Osteocyte (in vitro differentiated cells): ENCODE results near the gene HSD3B7. TPM values are rescaled to one million over a fixed set of nuclear protein-coding genes. Genes with fewer than 3 reads are reported as not detected.
A peak's percentile ranks its signal among the peaks of the same experiment; 100 is the strongest.
"Not testable (repeated sequence)": the region's sequence is repeated elsewhere in the genome, so short reads cannot be mapped to it uniquely, and the experiment has no call there.

ENCODE experiments used
- DNase-seq: peaks from one replicate; pipeline ENCODE4 v3.0.0; 2021; ENCODE audit warnings: mixed read lengths; ENCODE audit not compliant: unreplicated experiment; ENCODE audit errors: extremely low spot score
- H3K27ac Mint-ChIP-seq: one replicate; pipeline ENCODE4 v1.8.0; 2021; ENCODE audit warnings: mild to moderate bottlenecking, mixed read lengths; ENCODE audit not compliant: unreplicated experiment
- H3K27me3 Mint-ChIP-seq: one replicate; pipeline ENCODE4 v1.8.0; 2021; ENCODE audit warnings: mixed read lengths; ENCODE audit not compliant: unreplicated experiment
- H3K36me3 Mint-ChIP-seq: one replicate; pipeline ENCODE4 v1.8.0; 2021; ENCODE audit warnings: mixed read lengths; ENCODE audit not compliant: unreplicated experiment
- H3K4me1 Mint-ChIP-seq: one replicate; pipeline ENCODE4 v1.8.0; 2021; ENCODE audit warnings: mixed read lengths; ENCODE audit not compliant: unreplicated experiment
- H3K4me3 Mint-ChIP-seq: one replicate; pipeline ENCODE4 v1.8.0; 2021; ENCODE audit warnings: mild to moderate bottlenecking, moderate library complexity, mixed read lengths; ENCODE audit not compliant: unreplicated experiment
- H3K9me3 Mint-ChIP-seq: one replicate; pipeline ENCODE4 v1.8.0; 2021; ENCODE audit warnings: mixed read lengths; ENCODE audit not compliant: unreplicated experiment
- long read RNA-seq: library from polyadenylated mRNA; unstranded; transcript quantifications from one replicate; pipeline ENCODE4 v2.0.0, GENCODE V29; 2021
- total RNA-seq: library from RNA; stranded (reverse); gene quantifications from 2 replicates; pipeline ENCODE4 v1.2.1, GENCODE V29; 2021
- TF ChIP-seq, protein P1 (sequence below): fragments of 200-600 bp; sonication (generic); IDR thresholded peaks from 2 replicates; pipeline ENCODE4 v1.5.0; 2021; ENCODE audit warnings: antibody characterized with exemption, mild to moderate bottlenecking, moderate library complexity

HSD3B7 gene
- total RNA-seq = 7.5 and 7.6 TPM in 2 replicates
- long read RNA-seq, transcript HSD3B7-202 (7 exons, 2,172 nt) = major isoform, 8 of 13 reads
- long read RNA-seq, partial matches to known transcripts = 0 of 13 reads
- long read RNA-seq, other reads (novel, unspliced or antisense) = 5 of 13 reads

DNA sequence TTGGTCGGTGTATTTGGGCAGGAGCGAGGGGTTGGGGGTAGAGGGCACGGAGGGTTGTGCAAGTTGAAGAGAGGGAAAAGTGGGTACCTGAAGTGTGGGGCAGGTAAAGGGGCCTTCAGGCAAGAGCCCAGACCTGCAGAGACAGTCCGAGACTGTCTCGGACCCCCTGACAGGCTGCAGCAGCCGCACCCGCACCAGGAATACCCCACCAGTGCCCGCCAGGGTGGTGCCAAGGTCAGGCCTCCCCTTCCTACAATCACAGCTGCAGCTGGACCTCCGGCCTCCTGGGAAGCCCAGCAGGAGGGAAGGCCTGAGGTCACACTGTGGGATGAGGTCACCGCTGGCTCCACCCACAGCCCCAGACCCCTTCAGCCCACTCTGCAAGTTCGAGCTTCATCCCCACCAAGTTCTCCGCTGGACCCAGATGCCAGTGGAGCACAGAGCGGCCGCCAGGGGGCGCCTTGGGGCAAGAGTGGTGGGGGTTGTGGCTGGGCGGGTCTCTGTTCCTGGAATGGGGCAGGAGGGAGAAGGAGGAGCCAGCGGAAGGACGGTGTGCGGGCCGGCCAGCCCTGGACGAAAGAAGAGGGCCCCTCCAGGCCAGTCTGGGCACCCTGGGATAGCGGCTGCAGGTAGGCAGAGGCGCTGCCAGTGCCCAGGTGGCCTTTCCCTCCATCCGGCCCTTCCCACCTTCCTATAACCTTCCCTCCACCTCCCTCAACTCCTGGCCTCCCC is at the start of gene HSD3B7:
HSD3B7 (plus strand) TSS at position 539 of the 732 bp plus-strand sequence. CDS start 452 bp downstream, outside the sequence.
- peak; percentile 97 for DNase-seq
- H3K4me3 Mint-ChIP-seq = peak within 1 kb of the TSS; percentile 63

DNA sequence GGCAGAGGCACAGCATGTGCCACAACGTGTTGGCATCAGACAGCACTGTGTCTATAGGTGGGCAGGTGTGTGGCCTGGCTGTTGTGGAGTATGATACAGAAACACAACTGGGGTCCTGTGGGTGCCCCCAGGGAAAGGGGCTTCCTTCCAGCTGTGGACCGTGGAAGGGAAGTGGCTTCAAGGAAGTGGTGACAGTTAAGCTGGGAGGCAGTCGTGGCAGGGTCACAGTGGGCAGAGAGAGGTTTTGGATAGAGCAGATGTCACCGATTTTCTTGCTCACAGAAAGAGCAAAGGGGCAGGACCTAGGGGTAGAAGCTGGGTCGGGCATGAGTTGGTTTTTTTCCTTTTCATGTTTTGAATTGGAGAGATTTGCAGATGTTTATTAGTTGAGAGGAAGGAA is 47.3 kb upstream of the HSD3B7 start:
- H3K36me3 Mint-ChIP-seq = peaks cover 6% of the 10 kb centered on the region
- H3K4me1 Mint-ChIP-seq = peaks cover 4% of the 10 kb centered on the region
- no peaks in the 10 kb centered on the region for H3K27me3 Mint-ChIP-seq
- TF ChIP-seq, protein P1, sequence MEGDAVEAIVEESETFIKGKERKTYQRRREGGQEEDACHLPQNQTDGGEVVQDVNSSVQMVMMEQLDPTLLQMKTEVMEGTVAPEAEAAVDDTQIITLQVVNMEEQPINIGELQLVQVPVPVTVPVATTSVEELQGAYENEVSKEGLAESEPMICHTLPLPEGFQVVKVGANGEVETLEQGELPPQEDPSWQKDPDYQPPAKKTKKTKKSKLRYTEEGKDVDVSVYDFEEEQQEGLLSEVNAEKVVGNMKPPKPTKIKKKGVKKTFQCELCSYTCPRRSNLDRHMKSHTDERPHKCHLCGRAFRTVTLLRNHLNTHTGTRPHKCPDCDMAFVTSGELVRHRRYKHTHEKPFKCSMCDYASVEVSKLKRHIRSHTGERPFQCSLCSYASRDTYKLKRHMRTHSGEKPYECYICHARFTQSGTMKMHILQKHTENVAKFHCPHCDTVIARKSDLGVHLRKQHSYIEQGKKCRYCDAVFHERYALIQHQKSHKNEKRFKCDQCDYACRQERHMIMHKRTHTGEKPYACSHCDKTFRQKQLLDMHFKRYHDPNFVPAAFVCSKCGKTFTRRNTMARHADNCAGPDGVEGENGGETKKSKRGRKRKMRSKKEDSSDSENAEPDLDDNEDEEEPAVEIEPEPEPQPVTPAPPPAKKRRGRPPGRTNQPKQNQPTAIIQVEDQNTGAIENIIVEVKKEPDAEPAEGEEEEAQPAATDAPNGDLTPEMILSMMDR = no peak
- H3K27ac Mint-ChIP-seq = no peak overlapping the region
- no peak for DNase-seq
- no peaks in the 10 kb centered on the region for H3K9me3 Mint-ChIP-seq
- H3K4me3 Mint-ChIP-seq = no peak overlapping the region

More for the DNA sequence above, at the start of gene HSD3B7:
- no peaks in the 10 kb centered on the region for H3K9me3 Mint-ChIP-seq
- peaks cover 13% of the 10 kb centered on the region for H3K4me1 Mint-ChIP-seq
- TF ChIP-seq, protein P1 = peak; percentile 96
- no peaks in the 10 kb centered on the region for H3K27me3 Mint-ChIP-seq
- peaks cover 12% of the 10 kb centered on the region for H3K36me3 Mint-ChIP-seq
- peak within 1 kb of the TSS; percentile 50 for H3K27ac Mint-ChIP-seq

DNA sequence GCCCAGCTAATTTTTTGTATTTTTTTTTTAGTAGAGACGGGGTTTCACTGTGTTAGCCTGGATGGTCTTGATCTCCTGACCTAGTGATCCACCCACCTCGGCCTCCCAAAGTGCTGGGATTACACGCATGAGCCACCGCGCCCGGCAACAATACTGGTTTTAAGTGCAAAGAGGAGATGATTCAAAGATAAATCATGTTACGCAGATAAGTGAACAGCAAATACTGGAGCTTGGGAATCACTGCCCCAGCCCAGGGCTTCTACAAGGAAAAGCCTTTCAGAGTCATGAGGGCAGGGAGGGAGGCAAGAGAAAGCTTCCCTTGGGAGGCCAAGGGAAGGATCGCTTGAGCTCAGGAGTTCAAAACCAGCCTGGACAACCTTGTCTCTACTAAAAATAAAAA is 45.4 kb upstream of the HSD3B7 start:
- not testable (repeated sequence) for H3K9me3 Mint-ChIP-seq, H3K27ac Mint-ChIP-seq, DNase-seq, H3K4me3 Mint-ChIP-seq, H3K4me1 Mint-ChIP-seq, H3K27me3 Mint-ChIP-seq
- H3K36me3 Mint-ChIP-seq = peaks cover 12% of the 10 kb centered on the region

DNA sequence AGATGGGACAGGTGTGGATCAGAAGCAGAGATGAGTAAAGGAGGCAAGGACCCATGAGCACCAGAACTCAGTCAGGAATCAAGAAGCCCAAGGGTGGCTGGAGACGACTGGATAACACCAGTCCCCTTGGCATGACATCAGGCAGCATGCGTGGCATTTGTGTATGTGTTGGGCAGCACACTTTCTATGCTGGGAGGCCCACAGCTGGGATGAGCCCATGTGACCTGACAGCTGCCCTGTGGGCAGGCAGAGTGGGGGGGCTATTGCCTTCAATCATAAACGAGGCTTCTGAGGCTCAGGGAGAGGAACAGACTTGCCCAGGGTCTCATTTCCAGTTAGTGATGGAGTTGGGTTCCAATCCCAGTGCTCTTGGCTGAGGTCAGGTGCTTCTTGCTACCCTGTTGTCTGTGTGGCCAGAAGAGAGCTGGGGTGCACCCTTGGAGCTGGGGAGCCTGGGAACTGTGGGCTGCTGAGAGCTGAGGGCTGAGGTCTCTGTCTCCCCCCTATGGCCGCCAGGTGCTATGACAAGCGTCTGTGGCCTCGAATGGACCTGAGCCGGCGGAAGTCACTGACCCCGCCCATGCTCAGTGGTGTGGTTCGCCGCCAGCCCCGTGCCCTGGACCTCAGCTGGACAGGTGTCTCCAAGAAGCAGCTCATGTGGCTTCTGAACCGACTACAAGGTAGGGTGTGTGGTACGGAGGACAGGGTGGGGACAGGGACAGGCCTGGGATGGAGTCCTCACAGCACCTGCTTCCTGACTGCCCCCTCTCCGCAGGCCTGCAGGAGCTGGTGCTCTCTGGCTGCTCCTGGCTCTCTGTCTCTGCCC is 43.2 kb upstream of the HSD3B7 start:
- Mint-ChIP-seq H3K9me3 (no peaks in the 10 kb centered on the region), H3K27ac (peak overlapping the region; percentile 2), H3K36me3 (peaks cover 13% of the 10 kb centered on the region), H3K27me3 (no peaks in the 10 kb centered on the region), H3K4me3 (no peak overlapping the region), H3K4me1 (peaks cover 4% of the 10 kb centered on the region)
- TF ChIP-seq, protein P1 = peak; percentile 78
- DNase-seq = no peak

DNA sequence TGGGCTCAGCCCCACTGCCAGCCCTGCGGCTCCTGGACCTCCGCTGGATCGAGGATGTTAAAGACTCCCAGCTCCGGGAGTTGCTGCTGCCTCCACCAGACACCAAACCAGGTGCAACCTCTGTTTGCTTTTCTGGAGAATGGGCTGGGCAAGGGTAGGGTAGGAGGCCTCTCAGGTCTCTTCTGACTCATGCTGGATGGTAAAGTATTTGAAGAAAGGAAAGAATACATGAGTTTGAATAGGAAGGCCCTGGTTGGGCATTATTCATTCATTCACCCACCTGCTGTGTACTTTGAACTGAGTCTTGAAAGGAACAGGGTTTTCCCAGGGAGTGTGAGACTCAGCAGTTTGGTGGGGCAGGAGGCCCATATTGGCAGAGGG is 42.6 kb upstream of the HSD3B7 start:
- peaks cover 4% of the 10 kb centered on the region for H3K4me1 Mint-ChIP-seq
- no peak overlapping the region for H3K27ac Mint-ChIP-seq
- H3K36me3 Mint-ChIP-seq = peaks cover 13% of the 10 kb centered on the region
- no peaks in the 10 kb centered on the region for H3K27me3 Mint-ChIP-seq
- no peaks in the 10 kb centered on the region for H3K9me3 Mint-ChIP-seq
- DNase-seq = no peak
- H3K4me3 Mint-ChIP-seq = no peak overlapping the region
- TF ChIP-seq, protein P1 = no peak
